Measurements from ENCODE around the gene AGPAT3.

GRCh38 chr21:43905726-43906455 lies 40.9 kb downstream of the AGPAT3 start:
- TF ChIP-seq, protein P1, sequence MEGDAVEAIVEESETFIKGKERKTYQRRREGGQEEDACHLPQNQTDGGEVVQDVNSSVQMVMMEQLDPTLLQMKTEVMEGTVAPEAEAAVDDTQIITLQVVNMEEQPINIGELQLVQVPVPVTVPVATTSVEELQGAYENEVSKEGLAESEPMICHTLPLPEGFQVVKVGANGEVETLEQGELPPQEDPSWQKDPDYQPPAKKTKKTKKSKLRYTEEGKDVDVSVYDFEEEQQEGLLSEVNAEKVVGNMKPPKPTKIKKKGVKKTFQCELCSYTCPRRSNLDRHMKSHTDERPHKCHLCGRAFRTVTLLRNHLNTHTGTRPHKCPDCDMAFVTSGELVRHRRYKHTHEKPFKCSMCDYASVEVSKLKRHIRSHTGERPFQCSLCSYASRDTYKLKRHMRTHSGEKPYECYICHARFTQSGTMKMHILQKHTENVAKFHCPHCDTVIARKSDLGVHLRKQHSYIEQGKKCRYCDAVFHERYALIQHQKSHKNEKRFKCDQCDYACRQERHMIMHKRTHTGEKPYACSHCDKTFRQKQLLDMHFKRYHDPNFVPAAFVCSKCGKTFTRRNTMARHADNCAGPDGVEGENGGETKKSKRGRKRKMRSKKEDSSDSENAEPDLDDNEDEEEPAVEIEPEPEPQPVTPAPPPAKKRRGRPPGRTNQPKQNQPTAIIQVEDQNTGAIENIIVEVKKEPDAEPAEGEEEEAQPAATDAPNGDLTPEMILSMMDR (IDR thresholded peaks at IDR 0.05): no peak
- no peak for TF ChIP-seq POLR2A (IDR thresholded peaks at IDR 0.05)

Data from right lobe of liver (tissue), 4 donors.